ENCODE data around the gene MPV17.
"Not testable (repeated sequence)": the region's sequence is repeated elsewhere in the genome, so short reads cannot be mapped to it uniquely, and the experiment has no call there.

MPV17 gene

GRCh38 chr2:27313882-27314645, 8.8 kb downstream of the MPV17 start:
- no peak for DNase-seq
- TF ChIP-seq POLR2A (IDR thresholded peaks at IDR 0.05; ENCODE audit: low read length), result no peak
- TF ChIP-seq GATA1 (IDR thresholded peaks at IDR 0.05; ENCODE audit: low read depth, low read length), result no peak

GRCh38 chr2:27312152-27312551, 10.7 kb downstream of the MPV17 start:
- no peak for TF ChIP-seq GATA1 (IDR thresholded peaks at IDR 0.05; ENCODE audit: low read depth, low read length)
- TF ChIP-seq POLR2A (IDR thresholded peaks at IDR 0.05; ENCODE audit: low read length), result no peak
- no peak for DNase-seq

- TF ChIP-seq POLR2A (IDR thresholded peaks at IDR 0.05; ENCODE audit: low read length) (no peak), GATA1 (IDR thresholded peaks at IDR 0.05; ENCODE audit: low read depth, low read length) (no peak)
- no peak for DNase-seq
Measured at GRCh38 chr2:27309651-27310050, 13.2 kb downstream of the MPV17 start.

- DNase-seq, result peak; percentile 13 to 36
- TF ChIP-seq GATA1 (IDR thresholded peaks at IDR 0.05; ENCODE audit: low read depth, low read length) (no peak), POLR2A (IDR thresholded peaks at IDR 0.05; ENCODE audit: low read length) (no peak)
Measured at GRCh38 chr2:27308359-27308881, 14.5 kb downstream of the MPV17 start, which contains the start of gene UCN. Gene UCN, minus strand, starts transcription at chr2:27308445. Its CDS starts 550 bp downstream, at chr2:27307895.

GRCh38 chr2:27307545-27308358, 15.1 kb downstream of the MPV17 start:
- no peak for DNase-seq

GRCh38 chr2:27307287-27307544, 15.7 kb downstream of the MPV17 start:
- DNase-seq, result no peak
- no peak for TF ChIP-seq POLR2A (IDR thresholded peaks at IDR 0.05; ENCODE audit: low read length)
- no peak for TF ChIP-seq GATA1 (IDR thresholded peaks at IDR 0.05; ENCODE audit: low read depth, low read length)

More at GRCh38 chr2:27307545-27308358, 15.1 kb downstream of the MPV17 start:
- TF ChIP-seq GATA1 (IDR thresholded peaks at IDR 0.05; ENCODE audit: low read depth, low read length) (no peak), POLR2A (IDR thresholded peaks at IDR 0.05; ENCODE audit: low read length) (no peak)

GRCh38 chr2:27306573-27307286, 16.2 kb downstream of the MPV17 start:
- no peak for TF ChIP-seq POLR2A (IDR thresholded peaks at IDR 0.05; ENCODE audit: low read length)
- peak in 1 of 2 experiments; percentile 14 for DNase-seq

- TF ChIP-seq GATA1 (IDR thresholded peaks at IDR 0.05; ENCODE audit: low read depth, low read length) (no peak), POLR2A (IDR thresholded peaks at IDR 0.05; ENCODE audit: low read length) (no peak)
- no peak for DNase-seq
Measured at GRCh38 chr2:27306136-27306535, 16.8 kb downstream of the MPV17 start.

- TF ChIP-seq POLR2A (IDR thresholded peaks at IDR 0.05; ENCODE audit: low read length) (no peak), GATA1 (IDR thresholded peaks at IDR 0.05; ENCODE audit: low read depth, low read length) (no peak)
- no peak for DNase-seq
Measured at GRCh38 chr2:27305516-27305915, 17.4 kb downstream of the MPV17 start.

- no peak for DNase-seq
- no peak for TF ChIP-seq GATA1 (IDR thresholded peaks at IDR 0.05; ENCODE audit: low read depth, low read length)
- no peak for TF ChIP-seq POLR2A (IDR thresholded peaks at IDR 0.05; ENCODE audit: low read length)
Measured at GRCh38 chr2:27304488-27305240, 18.2 kb downstream of the MPV17 start.

GRCh38 chr2:27303093-27304025, 19.5 kb downstream of the MPV17 start:
- DNase-seq, result peak; percentile 65 to 76
- TF ChIP-seq GATA1 (IDR thresholded peaks at IDR 0.05; ENCODE audit: low read depth, low read length), result no peak
- no peak for TF ChIP-seq POLR2A (IDR thresholded peaks at IDR 0.05; ENCODE audit: low read length)

- DNase-seq, result not testable (repeated sequence)
Measured at GRCh38 chr2:27300606-27301005, 22.3 kb downstream of the MPV17 start.
